T1000 (cell line): ENCODE measurements around the gene CHST1.

Source experiments
- DNase-seq: peaks from one replicate; lab custom pipeline; 2025; ENCODE audit warnings: mixed read lengths; lab: John Stamatoyannopoulos, UW

The CHST1 gene

DNA sequence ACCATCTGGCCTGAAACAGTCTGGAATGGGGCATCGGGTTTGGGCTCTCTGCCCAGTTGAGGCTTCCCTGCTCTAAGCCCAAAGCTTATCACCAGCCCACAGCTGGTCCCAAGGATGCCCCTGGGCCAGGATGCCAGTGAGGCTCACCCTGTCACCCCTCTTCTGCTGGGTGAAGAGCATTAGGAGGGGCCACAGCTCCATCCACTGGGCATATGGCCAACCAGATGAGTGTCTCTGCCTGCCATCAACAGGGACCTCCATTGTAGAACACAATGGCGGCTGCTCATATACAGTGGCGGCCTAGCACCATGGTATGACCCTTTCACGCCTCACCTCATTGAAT is 5.6 kb downstream of the CHST1 start:
- no peak for DNase-seq

DNA sequence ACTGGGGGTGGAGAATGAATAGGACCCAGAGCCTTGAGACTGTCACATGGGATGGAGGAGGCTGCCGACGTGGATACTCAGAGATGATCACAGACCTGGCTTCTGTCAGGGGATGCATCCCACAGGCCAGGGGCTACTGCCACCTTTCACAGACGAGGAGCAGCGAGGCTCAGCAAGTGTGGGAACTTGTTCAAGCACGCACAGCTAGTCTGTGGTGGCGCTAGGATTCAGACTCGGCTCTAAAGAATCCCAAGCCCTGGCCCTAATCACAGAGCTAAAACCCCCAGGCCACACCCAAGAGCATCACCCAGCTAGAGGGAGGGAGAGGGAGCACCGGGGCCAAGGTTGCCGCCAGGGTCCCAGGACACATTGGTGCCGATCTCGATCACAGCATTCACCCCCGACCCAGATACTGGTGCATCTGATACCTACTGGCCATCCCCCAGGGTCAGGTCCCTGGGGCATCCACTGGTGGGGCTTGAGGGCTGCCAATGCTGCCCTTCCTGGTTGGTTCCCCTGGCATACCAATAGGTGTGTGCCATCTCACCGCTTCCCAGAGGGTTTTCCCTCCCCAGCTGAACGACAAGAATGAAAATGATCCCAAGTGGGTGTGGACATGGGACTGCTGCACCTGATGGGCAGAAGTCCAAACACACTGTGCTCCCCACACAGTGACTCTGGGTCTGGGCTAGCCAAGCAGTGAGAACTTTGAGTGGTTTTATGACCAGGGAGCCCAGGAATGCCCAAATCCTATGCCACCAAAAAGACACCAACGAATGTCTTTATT is 6.2 kb downstream of the CHST1 start:
- no peak for DNase-seq

DNA sequence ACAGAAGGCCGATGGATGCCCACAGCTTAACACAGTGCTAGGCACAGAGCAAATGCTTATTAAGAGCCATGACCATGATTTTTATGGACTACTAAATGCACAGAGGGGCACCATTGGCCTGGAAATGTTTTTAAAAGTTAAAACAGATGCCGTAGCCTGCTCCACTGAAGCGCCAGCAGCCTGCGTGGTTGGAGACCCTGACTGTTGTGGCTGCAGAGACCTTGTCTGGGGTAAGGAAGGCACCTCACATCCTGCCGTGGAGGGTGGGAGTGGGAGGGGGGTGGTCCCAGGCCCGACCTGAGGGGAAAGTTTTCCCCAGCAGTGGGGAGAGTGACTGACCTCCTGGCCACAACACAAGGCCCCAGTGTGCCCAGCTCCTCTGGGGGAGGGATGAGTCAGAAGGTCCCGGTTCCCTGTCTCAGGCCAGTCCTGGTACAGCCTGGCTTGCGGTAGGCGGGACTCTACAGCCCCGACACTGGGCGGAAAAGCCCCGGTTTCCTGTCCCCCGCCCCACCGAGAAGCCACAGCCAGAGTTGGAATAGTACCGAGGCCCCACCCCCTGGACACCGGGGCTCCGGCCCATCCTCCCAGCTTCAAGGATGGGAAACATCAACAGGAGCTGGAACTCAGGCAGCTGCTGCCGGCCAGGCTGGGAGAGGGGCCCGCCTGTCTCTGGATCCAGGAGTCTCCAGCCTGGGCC is 7.0 kb downstream of the CHST1 start:
- no peak for DNase-seq

DNA sequence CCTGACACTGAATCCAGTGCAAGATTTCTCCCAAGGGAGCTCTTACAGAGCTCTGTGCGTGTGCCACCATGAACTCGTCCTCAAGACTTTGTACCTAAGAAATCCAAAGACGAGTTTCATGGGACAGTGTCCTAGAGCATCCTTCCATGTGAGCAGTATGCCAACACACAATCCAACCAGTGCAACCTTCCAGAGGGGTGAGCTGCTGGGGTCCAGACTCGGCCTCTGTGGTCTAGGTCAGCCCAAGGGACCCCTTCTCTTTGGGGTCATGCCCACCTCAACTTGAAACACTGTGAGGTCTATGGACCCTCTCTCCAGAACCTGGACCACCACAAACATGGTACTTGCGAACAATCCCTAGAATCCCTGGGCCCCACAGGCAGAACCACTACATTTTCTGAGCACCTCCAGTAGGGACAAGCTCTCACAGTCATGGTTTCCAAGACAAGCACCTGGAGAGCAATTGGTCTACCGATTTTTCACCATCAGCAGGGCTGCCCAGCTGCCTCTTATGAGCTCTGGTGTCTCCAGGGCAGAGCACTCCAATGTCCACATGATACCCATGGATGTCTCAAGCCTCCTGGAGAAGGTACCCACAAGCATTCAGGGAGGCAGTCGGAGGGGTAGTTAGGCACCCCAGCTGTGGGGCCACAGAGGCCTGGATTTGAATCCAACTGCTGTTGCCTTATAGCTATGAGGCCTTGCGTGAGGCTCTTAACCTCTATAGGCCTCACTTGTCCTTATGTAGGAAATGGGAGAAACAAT is 7.7 kb downstream of the CHST1 start:
- no peak for DNase-seq

DNA sequence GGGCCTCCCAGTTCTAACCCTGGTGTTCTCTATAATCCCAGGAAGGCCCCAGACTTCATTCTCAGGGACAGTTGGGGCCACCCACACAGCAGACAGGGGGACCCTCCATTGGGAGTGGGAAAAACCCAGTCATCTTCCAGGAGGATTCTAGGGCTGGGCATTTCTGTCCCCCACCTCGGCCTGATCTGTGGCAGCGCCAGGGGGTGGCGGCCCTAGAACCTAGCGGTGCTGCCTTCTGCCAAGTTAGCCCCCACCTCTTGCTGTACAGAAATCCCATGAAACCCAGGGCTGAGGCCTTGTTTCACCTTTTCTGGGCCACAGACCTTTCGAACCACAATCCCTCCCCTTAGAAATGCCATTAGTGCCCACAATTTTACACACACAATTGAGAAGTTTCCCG is 9.6 kb downstream of the CHST1 start:
- no peak for DNase-seq

DNA sequence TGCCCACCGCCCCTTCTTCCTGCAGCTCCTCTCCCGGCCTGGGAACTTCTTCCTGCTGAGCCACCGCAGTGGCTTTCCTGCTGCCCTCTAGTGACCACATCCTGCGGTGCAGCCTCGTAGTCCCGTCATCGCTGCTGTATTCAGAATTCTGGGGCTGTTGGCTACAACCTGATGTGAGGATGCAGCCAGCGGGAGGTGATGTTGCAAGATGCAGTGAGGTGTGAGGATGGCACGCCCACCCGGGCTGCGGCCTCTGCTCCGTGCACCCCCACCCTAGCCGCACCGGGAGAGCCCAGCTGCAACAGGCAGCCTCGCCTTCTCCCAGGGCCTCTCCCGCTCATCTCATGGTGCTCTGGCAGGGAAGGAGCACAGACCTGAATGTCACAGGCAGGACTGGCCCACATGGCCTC is 10.1 kb downstream of the CHST1 start:
- no peak for DNase-seq

DNA sequence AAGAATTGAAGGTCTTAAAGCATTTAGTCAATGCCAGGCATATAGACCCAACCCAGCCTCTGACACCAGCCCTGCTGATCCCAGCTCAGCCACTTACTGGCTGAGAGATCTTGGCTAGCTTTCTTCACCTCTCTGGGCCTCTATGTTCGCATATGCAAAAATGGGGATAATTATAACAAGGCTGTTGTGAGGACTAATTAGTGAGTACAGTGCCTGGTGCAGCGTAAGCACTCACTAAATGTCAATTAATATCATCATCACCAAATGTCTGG is 10.5 kb downstream of the CHST1 start:
- DNase-seq, result no peak

DNA sequence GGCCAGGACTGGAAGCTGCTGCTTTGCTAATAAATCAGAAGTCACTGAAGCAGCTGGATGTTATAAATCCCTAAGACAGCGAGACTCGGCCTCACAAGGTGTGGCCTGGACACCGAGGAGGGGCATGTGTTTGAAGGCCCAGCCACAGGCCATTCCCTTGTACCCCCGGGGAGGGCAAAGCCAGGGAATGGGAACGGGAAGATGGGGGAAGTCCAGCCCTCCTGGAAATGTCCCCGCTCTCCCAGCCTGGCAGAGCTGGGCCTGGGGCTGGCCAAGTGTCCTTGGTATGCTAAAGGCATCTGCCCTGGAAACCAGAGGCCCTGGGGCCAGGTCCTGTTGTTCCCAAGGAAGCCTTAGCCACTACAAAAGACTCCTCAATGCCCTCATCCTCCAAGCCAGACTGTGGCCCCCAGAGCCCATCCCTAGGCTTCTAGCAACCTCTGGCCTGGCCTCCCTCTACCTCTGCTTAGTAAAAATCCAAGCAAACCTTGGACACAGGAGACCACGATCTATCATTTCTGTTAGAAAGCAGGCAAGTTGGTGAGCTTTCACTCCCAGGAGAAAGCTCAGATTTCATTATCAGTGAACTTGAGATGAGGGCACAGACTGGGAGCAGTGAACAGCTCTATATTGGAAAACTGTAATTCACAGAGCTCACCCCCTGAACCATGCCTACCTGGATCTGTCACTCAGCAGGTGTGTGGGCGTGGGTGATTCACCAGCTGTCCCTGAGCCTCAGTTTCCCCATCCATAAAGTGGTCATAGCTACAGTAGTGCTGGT is 11.0 kb downstream of the CHST1 start:
- no peak for DNase-seq

DNA sequence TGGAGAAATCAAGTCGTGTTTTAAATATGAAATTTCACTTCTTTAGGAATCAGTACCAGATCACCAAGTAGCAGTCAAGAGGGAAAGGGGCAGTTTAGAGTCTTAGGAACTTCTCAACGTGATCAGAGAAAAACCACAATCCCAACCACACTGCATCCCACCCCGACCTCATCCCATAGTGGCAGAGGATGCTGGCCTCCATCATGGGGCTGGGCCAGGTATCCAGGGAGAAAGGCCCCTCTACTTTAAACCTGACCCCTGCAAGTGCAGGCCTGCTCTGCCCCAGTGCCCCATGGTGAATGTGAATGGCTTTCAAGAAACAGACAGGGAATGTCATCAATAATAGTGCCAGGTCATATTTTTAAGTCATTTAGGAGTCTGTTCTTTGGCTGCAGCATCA is 12.1 kb downstream of the CHST1 start:
- DNase-seq, result no peak

DNA sequence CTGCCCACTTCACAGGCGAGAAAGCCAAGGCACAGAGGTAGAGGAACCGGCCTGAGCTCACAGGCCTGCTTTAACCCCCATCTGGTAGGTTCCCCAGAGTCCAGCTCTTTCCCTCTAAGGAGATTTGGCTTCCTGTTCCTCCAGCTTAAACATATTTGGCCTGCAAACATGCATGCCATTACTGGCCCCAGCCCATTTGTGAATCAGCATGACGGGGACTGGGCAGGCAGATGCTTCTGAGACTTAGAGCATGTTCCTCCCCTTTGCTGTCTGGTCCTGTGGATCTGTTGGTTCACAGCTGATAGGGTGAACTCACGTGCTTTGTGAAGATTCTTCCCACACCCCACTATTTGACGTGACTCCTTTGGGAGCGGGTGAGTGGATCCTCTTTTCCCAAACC is 12.6 kb downstream of the CHST1 start:
- no peak for DNase-seq

DNA sequence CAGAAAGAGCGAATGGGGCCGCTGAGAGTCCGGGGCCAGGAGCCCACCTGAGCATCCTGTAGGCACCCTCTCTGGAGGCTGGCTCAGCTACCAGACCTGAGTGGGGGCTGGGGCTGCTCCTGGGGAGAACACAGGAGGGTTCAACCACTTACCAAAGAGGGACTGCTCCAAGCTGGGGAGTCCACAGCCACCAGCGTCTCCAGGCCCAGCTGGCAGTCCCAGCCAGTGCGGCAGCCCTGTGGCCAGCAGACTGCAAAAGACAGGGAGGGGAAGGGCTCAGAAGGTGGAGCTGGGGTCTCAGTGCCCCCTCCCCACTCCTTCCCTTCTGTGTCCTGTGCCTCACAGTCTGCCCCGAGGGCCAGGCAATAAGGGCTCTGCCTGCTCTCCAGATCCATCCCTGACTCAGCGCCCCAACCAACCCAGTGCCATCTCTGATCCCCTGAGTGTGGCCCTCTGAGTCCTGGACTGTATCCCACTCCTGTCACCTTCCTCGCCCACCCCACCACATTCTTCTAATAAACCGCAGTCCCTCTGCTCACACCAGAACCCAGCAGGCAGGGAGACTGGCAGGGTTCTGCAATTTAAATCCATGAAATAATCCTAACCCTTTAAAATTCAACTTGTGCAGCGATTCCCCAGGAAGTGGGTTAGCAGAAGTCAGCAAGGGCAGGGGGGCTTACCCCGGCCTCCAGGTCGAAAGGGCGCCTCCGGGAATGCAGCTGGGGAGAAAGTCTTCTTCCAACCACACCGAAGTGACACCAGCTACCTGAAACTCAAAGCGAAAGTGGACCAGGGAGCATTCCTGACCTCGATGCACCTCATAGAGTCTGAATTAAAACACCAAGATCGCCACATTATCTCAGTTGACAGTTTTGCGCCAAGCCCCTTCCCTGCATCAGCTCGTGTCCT is 13.3 kb downstream of the CHST1 start:
- no peak for DNase-seq

DNA sequence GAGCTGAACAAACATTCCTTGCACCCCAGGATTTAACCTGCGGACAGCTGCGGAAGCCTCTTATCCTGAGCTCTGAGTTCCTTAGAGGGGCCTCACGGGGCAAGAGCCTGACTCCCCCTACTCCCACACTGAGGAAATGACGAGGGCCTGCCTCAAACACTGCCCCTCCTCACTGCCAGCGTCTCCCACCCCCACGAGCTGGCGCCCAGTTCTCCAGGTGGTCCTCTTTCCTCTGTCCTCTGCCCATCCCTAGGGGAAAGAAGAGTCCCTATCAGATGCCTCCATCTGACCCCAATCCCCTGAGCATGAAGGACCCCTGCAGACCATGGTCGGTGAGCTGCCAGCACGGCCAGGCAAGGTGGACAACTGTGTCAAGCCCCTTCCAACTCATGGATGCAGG is 14.3 kb downstream of the CHST1 start:
- no peak for DNase-seq

DNA sequence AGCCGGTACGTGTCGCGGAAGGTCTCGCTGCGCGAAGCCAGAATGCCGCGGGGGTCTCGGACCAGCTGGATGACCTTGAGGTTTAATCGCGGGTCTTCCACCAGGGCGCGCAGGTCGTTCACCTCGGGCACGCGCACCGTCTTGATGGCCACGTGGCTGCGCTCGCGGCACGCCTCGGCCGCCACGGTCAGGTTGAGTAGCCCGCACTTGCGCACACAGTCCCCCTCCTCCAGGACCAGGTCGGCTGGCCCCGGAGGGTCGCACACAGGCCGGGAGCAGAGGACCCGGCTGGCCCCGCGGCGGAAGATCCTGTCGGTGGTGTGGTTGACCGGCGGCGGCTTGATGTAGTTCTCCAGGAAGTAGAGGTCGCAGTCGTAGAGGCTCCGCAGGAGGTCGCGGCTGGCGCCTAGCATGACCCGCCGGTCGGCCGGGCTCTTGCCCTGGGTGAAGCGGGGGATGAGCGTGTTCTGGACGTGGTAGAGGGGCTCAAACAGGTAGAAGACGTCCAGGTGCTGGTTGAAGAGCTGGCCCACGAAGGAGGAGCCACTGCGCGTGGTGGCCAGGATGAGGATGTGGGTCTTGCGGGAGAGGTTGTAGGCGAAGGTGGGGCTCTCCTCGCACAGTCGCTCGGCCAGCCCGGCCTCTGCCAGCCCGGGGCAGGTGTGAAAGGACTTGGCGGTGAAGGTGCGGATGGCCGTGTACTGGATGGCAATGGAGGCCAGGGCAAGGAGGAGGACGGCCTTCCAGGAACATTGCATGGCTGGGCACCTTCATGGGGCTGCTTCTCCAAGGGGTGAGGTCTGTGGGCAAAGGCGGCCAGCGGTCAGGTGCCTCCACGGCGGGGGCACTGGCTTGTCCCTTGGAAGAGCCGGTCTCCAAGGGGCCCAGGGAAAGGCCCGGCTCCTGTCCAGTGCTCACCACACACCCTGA is 15.0 kb downstream of the CHST1 start:
- no peak for DNase-seq

DNA sequence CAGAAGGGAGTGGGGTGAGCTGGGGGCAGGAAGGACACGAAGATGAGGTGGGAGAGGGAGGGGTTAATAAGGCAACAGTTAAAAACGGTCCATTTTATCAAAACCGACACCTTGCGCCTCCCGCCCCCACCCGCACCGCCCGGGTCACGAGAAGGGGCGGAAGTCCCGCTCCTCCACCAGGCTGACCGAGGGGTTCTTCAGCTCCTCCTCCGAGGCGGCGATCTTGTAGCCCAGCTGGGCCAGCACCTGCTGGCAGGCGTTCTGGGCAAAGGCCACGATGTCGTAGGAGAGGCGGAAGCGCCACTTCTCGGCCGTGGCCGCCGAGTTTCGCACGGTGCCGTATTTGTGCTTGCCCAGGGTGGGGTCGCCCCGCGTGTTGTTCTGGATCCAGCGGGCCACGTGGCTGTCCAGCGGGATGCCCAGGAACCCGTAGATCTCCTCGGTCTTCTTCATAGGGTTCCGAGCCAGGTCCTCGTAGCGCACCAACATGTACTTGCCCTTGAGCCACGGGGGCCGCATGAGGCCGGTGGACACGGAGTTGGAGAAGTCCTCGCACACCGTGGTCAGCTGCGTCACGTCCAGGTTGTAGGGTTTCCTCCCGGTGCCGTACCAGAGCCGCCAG is 15.8 kb downstream of the CHST1 start:
- no peak for DNase-seq

DNA sequence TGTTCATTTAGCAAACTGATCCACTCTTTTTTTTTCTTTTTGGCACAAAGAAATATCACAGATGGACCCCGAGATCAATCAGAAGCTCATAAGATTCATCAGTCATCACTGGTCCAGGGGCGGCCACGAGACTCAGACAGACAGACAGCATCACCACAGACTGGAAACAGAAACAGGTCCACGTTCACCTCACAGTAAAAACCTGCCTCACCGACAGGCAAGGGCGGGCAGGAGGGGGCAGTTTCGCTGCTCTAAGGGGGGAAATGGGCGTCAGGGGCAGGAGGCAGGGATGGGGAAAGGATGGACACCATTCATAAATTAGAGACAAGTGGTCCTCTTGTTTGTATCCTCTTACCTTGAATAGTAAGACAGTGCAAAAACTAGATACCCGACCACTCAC is 16.5 kb downstream of the CHST1 start:
- no peak for DNase-seq

DNA sequence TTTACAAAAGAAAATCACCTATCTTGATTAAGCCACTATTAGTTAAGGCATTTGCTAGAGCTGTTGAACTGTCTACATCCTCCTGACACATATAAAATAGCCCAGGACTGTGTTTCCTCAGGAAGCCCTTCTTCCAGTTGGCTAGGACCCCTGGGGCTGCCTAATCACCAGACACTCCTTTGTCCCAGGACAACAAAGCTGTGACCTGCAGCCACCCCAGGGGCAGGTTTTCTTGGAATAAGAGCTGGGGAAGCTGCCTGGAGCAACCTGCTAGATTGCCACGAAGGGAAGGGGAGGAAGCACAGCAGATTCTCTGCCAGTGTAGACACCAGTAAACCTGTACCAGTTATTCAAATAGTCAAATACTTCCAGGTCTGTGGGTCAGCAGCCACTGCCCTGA is 17.6 kb downstream of the CHST1 start:
- DNase-seq, result no peak

DNA sequence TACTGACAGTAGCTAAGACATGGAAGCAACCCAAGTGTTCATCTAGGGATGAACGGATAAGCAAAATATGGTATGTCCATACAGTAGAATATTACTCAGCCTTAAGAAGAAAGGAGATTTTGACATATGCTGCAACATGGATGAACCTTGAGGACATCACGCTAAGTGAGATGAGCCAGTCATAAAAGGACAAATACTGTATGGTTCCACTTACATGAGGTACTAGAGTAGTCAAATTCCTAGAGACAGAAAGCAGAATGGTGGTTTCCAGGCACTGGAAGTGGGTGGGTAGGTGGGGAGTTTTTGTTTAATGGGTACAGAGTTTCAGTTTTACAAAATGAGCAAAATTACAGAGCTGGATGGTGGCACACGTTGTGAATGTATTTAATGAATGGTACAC is 18.1 kb downstream of the CHST1 start:
- DNase-seq, result no peak

DNA sequence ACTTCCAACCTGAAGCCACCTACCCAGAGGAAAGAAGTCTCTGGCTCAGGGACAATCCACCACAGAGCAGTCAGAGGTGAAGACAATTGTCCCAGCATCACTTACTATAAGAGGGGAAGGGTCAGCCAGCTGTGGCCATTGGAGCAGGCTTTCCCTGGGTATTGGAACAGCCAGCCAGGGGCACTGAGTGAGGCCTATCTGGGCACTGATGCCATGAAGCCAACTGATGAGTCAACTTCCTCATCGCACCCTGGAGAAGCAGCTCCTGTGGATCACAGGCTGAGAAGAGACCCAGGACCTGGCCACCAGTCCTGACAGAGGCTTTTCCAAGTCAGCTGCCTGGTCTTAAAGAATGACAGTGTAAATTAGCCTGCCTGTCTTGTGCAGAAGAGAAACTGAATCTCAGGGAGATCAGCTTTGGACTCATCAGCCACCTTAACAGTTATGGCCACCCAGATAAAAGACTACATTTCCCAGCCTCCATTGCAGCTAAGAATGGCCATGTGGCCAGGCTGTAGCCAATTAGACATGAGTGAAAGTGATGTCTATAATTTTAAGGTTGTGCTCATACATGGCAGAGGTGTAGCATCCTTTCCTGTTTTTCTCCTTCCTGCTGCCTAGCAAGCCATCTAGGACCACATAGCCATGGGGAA is 19.0 kb downstream of the CHST1 start:
- no peak for DNase-seq
